Activated B cell treated with CpG ODN at 0.5 μM for 24 hours (primary cell): ENCODE measurements around the gene FAM20B. TPM values are rescaled to one million over a fixed set of nuclear protein-coding genes. Genes with fewer than 3 reads are reported as not detected.

Experiments used
- ATAC-seq: fragments of 200-7000 bp; cut with Tn5 transposase; one replicate; pipeline ENCODE4 v1.10.0; 2021; ENCODE audit warnings: low read depth, mild to moderate bottlenecking, moderate library complexity
- CTCF ChIA-PET: fragments of 350-600 bp; sonication (Branson Sonifier 250); formaldehyde crosslinking; loops from one replicate; lab custom pipeline; 2021; ENCODE audit warnings: antibody characterized with exemption; lab: Charles Lee
- POLR2A ChIA-PET: fragments of 350-600 bp; sonication (Branson Sonifier 250); formaldehyde crosslinking; loops from one replicate; lab custom pipeline; 2021; ENCODE audit warnings: antibody characterized with exemption; lab: Charles Lee
- DNase-seq: peaks from one replicate; pipeline ENCODE4 v3.0.0; 2022
- H3K27ac Mint-ChIP-seq: one replicate; pipeline ENCODE4 v1.8.0; 2020; ENCODE audit warnings: mixed read lengths
- H3K27me3 Mint-ChIP-seq: one replicate; pipeline ENCODE4 v1.8.0; 2021; ENCODE audit warnings: mixed read lengths
- H3K36me3 Mint-ChIP-seq: one replicate; pipeline ENCODE4 v1.8.0; 2021; ENCODE audit warnings: low read depth, mixed read lengths
- H3K4me1 Mint-ChIP-seq: one replicate; pipeline ENCODE4 v1.8.0; 2021; ENCODE audit warnings: mixed read lengths
- H3K4me3 Mint-ChIP-seq: one replicate; pipeline ENCODE4 v1.8.0; 2020; ENCODE audit warnings: mild to moderate bottlenecking, mixed read lengths
- H3K9me3 Mint-ChIP-seq: one replicate; pipeline ENCODE4 v1.8.0; 2020; ENCODE audit warnings: mixed read lengths
- CTCF ChIP-seq: fragments of 200-600 bp; IDR thresholded peaks from one replicate; pipeline ENCODE4 v1.8.0; 2022; ENCODE audit warnings: antibody characterized with exemption, mild to moderate bottlenecking
- intact Hi-C: fragments of 100-400 bp; cut with micrococcal nuclease; formaldehyde crosslinking; loops from one replicate; pipeline ENCODE4 v1.15.1; 2024
- total RNA-seq: library from RNA; stranded (reverse); gene quantifications from 2 replicates; pipeline ENCODE4 v1.2.3, GENCODE V29; 2022

FAM20B gene
- total RNA-seq, 1 donor from 2014 or later, result 27.5 TPM

- no peak overlapping the region for H3K4me3 Mint-ChIP-seq
- no peak for TF ChIP-seq CTCF
- ChIA-PET POLR2A (interaction anchor here (0.5 kb wide), 1 partner anchor 258 kb away, joined by 3 read pairs; no protein-coding TSS in a partner anchor), CTCF (no interaction called here)
- H3K9me3 Mint-ChIP-seq, result no peaks in the 10 kb centered on the region
- no peak overlapping the region for H3K27ac Mint-ChIP-seq
- peaks cover 47% of the 10 kb centered on the region for H3K36me3 Mint-ChIP-seq
- no peak for DNase-seq
- no peak for ATAC-seq
- H3K4me1 Mint-ChIP-seq, result no peaks in the 10 kb centered on the region
- no peaks in the 10 kb centered on the region for H3K27me3 Mint-ChIP-seq
- intact Hi-C loops, result no loop called here
Measured at GRCh38 chr1:179107706-179108629, 82.3 kb downstream of the FAM20B start.

GRCh38 chr1:179108644-179109043, 83.0 kb downstream of the FAM20B start:
- Mint-ChIP-seq H3K27ac (no peak overlapping the region), H3K9me3 (no peaks in the 10 kb centered on the region), H3K36me3 (peaks cover 51% of the 10 kb centered on the region), H3K27me3 (no peaks in the 10 kb centered on the region), H3K4me3 (no peak overlapping the region), H3K4me1 (no peaks in the 10 kb centered on the region)
- ATAC-seq (no peak), DNase-seq (no peak)
- ChIA-PET POLR2A (no interaction called here), CTCF (no interaction called here)
- no peak for TF ChIP-seq CTCF
- intact Hi-C loops, result no loop called here

- H3K36me3 Mint-ChIP-seq, result peaks cover 64% of the 10 kb centered on the region
- no peak for ATAC-seq
- no peak for TF ChIP-seq CTCF
- H3K27ac Mint-ChIP-seq, result no peak overlapping the region
- ChIA-PET POLR2A (no interaction called here), CTCF (no interaction called here)
- no peaks in the 10 kb centered on the region for H3K4me1 Mint-ChIP-seq
- intact Hi-C loops, result no loop called here
- no peak overlapping the region for H3K4me3 Mint-ChIP-seq
- no peaks in the 10 kb centered on the region for H3K27me3 Mint-ChIP-seq
- H3K9me3 Mint-ChIP-seq, result no peaks in the 10 kb centered on the region
- DNase-seq, result no peak
Measured at GRCh38 chr1:179115181-179115580, 89.5 kb downstream of the FAM20B start.

GRCh38 chr1:179119513-179119912, 93.8 kb downstream of the FAM20B start:
- no peak overlapping the region for H3K4me3 Mint-ChIP-seq
- ChIA-PET CTCF (interaction anchor here (1.3 to 3.4 kb wide), 3 partner anchors 74 to 250 kb away, joined by 4 to 52 read pairs (median 4); no protein-coding TSS in a partner anchor), POLR2A (no interaction called here)
- no peak for DNase-seq
- no peak overlapping the region for H3K27ac Mint-ChIP-seq
- H3K4me1 Mint-ChIP-seq, result peaks cover 7% of the 10 kb centered on the region
- TF ChIP-seq CTCF, result no peak
- ATAC-seq, result no peak
- H3K36me3 Mint-ChIP-seq, result peaks cover 56% of the 10 kb centered on the region
- H3K9me3 Mint-ChIP-seq, result no peaks in the 10 kb centered on the region
- intact Hi-C loops, result no loop called here
- H3K27me3 Mint-ChIP-seq, result no peaks in the 10 kb centered on the region

GRCh38 chr1:179120736-179121135, 95.0 kb downstream of the FAM20B start:
- no peak for DNase-seq
- H3K4me1 Mint-ChIP-seq, result peaks cover 8% of the 10 kb centered on the region
- intact Hi-C loops, result loop anchor here (1.0 to 5.0 kb wide), 7 partner anchors 41 to 588 kb away; partner anchors contain the start of genes ABL2 and AXDND1
- POLR2A ChIA-PET, result no interaction called here
- H3K27ac Mint-ChIP-seq, result no peak overlapping the region
- CTCF ChIA-PET, result interaction anchor here (0.7 to 3.4 kb wide), 20 partner anchors 8 to 810 kb away, joined by 3 to 52 read pairs (median 4); partner anchors contain the start of genes AXDND1, SOAT1 and TOR3A
- no peaks in the 10 kb centered on the region for H3K27me3 Mint-ChIP-seq
- H3K36me3 Mint-ChIP-seq, result peaks cover 57% of the 10 kb centered on the region
- TF ChIP-seq CTCF, result no peak
- no peak for ATAC-seq
- H3K9me3 Mint-ChIP-seq, result no peaks in the 10 kb centered on the region
- H3K4me3 Mint-ChIP-seq, result no peak overlapping the region
